ENCODE results near the gene FOXN3.

The FOXN3 gene

GRCh38 chr14:89248411-89249064, 168.5 kb downstream of the FOXN3 start:
- no peak for DNase-seq

- DNase-seq: no peak
Observed at GRCh38 chr14:89247457-89248122, 169.4 kb downstream of the FOXN3 start.

- DNase-seq: no peak
Observed at GRCh38 chr14:89246290-89246689, 170.7 kb downstream of the FOXN3 start.

- no peak for DNase-seq
Observed at GRCh38 chr14:89245802-89246201, 171.2 kb downstream of the FOXN3 start.

- no peak for DNase-seq
Observed at GRCh38 chr14:89244720-89245119, 172.3 kb downstream of the FOXN3 start.

GRCh38 chr14:89243741-89244140, 173.3 kb downstream of the FOXN3 start:
- no peak for DNase-seq

GRCh38 chr14:89243286-89243685, 173.7 kb downstream of the FOXN3 start:
- no peak for DNase-seq

- DNase-seq: no peak
Observed at GRCh38 chr14:89242652-89243279, 174.3 kb downstream of the FOXN3 start.

- DNase-seq: no peak
Observed at GRCh38 chr14:89241934-89242651, 174.9 kb downstream of the FOXN3 start.

- no peak for DNase-seq
Observed at GRCh38 chr14:89241257-89241656, 175.8 kb downstream of the FOXN3 start.

GRCh38 chr14:89240414-89240813, 176.6 kb downstream of the FOXN3 start:
- peak; percentile 10 for DNase-seq

- no peak for DNase-seq
Observed at GRCh38 chr14:89239023-89239422, 178.0 kb downstream of the FOXN3 start.

- no peak for DNase-seq
Observed at GRCh38 chr14:89237921-89238529, 179.0 kb downstream of the FOXN3 start.

GRCh38 chr14:89236851-89237250, 180.2 kb downstream of the FOXN3 start:
- no peak for DNase-seq

GRCh38 chr14:89233184-89233583, 183.8 kb downstream of the FOXN3 start:
- DNase-seq: no peak

GRCh38 chr14:89232265-89233070, 184.6 kb downstream of the FOXN3 start:
- DNase-seq: no peak

- no peak for DNase-seq
Observed at GRCh38 chr14:89231426-89232113, 185.5 kb downstream of the FOXN3 start.

- no peak for DNase-seq
Observed at GRCh38 chr14:89228921-89229639, 188.0 kb downstream of the FOXN3 start.

- DNase-seq: no peak
Observed at GRCh38 chr14:89227496-89227836, 189.6 kb downstream of the FOXN3 start.

- DNase-seq: no peak
Observed at GRCh38 chr14:89226801-89227495, 190.1 kb downstream of the FOXN3 start.
